Measurements from ENCODE around the gene TGIF1.

Gene TGIF1

GRCh38 chr18:3492721-3493120, 42.7 kb downstream of the TGIF1 start:
- Histone ChIP-seq H3K9ac (ENCODE audit: low read length) (no peak overlapping the region), H3K27me3 (ENCODE audit: control insufficient read depth, insufficient read depth, low read length) (peaks cover 3% of the 10 kb centered on the region), H3K27ac (ENCODE audit: low read length) (no peak overlapping the region), H3K4me3 (ENCODE audit: low read length) (no peak overlapping the region), H3K4me1 (ENCODE audit: control insufficient read depth, low read depth, low read length) (no peaks in the 10 kb centered on the region), H3K36me3 (ENCODE audit: control insufficient read depth, low read depth, low read length) (no peaks in the 10 kb centered on the region), H3K9me3 (ENCODE audit: control insufficient read depth, low read depth, low read length) (no peaks in the 10 kb centered on the region)

- no peak overlapping the region for H3K27ac ChIP-seq (ENCODE audit: low read length)
- peaks cover 4% of the 10 kb centered on the region for H3K4me1 ChIP-seq (ENCODE audit: control insufficient read depth, low read depth, low read length)
- peaks cover 12% of the 10 kb centered on the region for H3K27me3 ChIP-seq (ENCODE audit: control insufficient read depth, insufficient read depth, low read length)
- H3K36me3 ChIP-seq (ENCODE audit: control insufficient read depth, low read depth, low read length): no peaks in the 10 kb centered on the region
- H3K9ac ChIP-seq (ENCODE audit: low read length): no peak overlapping the region
- H3K4me3 ChIP-seq (ENCODE audit: low read length): no peak overlapping the region
- no peaks in the 10 kb centered on the region for H3K9me3 ChIP-seq (ENCODE audit: control insufficient read depth, low read depth, low read length)
These were observed 43.7 kb downstream of the TGIF1 start for GRCh38 chr18:3493501-3494244.

DNA sequence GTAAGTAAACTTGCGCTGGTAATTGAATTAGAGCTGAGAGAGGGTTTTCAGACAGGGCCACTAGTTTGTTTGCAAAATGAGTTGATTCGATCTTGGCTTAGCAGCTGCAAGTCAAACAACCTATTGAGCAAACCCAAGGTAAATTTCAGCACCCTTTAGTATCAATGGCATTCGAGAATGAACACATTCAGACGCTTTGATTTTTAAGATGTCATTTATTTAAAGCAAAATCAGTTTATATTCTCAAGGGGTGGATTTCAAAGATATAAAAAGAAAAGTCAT, 44.2 kb downstream of the TGIF1 start:
- no peaks in the 10 kb centered on the region for H3K36me3 ChIP-seq (ENCODE audit: control insufficient read depth, low read depth, low read length)
- no peak overlapping the region for H3K9ac ChIP-seq (ENCODE audit: low read length)
- no peak overlapping the region for H3K27ac ChIP-seq (ENCODE audit: low read length)

DNA sequence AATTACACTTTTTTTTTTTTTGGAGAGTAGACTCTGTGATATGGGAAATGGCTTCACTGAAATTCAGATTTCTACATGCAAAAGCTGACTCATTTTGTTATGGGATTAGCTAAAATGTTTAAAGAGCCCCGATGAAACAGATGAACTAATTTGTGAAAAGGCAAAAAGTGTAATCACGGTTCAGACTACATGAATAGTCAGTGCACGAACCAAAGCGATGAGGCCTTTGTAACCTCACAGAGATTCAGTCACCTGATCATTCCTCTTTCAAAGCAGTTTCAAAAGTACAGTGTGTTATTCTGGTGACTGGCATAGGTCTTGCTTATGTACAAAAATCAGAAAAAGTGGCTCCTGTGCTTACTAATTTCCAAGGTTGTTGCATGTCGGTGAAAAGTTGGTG, 44.6 kb downstream of the TGIF1 start:
- peaks cover 9% of the 10 kb centered on the region for H3K4me1 ChIP-seq (ENCODE audit: control insufficient read depth, low read depth, low read length)
- no peak overlapping the region for H3K27ac ChIP-seq (ENCODE audit: low read length)
- no peak overlapping the region for H3K9ac ChIP-seq (ENCODE audit: low read length)
- H3K4me3 ChIP-seq (ENCODE audit: low read length): no peak overlapping the region
- H3K36me3 ChIP-seq (ENCODE audit: control insufficient read depth, low read depth, low read length): no peaks in the 10 kb centered on the region
- H3K9me3 ChIP-seq (ENCODE audit: control insufficient read depth, low read depth, low read length): no peaks in the 10 kb centered on the region
- peaks cover 19% of the 10 kb centered on the region for H3K27me3 ChIP-seq (ENCODE audit: control insufficient read depth, insufficient read depth, low read length)

More for the DNA sequence above, 44.2 kb downstream of the TGIF1 start:
- no peaks in the 10 kb centered on the region for H3K9me3 ChIP-seq (ENCODE audit: control insufficient read depth, low read depth, low read length)
- H3K4me1 ChIP-seq (ENCODE audit: control insufficient read depth, low read depth, low read length): peaks cover 6% of the 10 kb centered on the region
- H3K4me3 ChIP-seq (ENCODE audit: low read length): no peak overlapping the region
- H3K27me3 ChIP-seq (ENCODE audit: control insufficient read depth, insufficient read depth, low read length): peaks cover 15% of the 10 kb centered on the region

DNA sequence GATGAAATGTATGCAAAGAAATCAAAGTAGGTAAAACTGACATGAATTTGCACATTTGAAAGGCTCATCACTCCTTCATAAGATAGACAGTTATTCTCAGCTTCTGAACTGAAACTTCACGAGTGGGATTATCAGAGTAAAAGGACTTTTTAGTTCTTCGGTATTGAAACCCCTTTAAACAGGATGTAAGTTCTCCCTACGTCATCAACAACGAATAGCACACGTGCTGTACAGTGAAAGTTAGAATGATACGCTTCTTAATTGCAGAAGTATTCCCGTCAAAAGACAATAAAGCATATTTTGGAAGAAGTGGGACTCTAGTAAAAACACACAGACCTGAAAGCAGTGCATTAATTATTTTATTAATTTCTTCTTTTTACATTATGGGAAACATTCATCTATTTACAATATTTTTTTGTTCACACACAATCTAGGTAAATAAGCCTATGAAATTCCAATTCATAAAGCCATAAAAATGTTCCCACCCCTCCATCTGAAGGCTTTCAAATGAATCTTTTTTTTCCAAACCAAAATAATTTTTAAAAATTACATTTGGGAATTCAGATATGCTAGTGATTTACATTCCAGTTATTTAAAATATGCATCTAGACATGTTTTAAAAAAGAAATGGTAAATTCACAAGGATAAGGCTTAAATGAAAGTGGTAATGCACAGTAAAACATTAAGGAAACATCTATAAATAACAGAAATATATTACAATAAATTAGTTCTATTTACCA, 45.9 kb downstream of the TGIF1 start:
- H3K27ac ChIP-seq (ENCODE audit: low read length): no peak overlapping the region
- peaks cover 28% of the 10 kb centered on the region for H3K27me3 ChIP-seq (ENCODE audit: control insufficient read depth, insufficient read depth, low read length)
- H3K9me3 ChIP-seq (ENCODE audit: control insufficient read depth, low read depth, low read length): no peaks in the 10 kb centered on the region
- H3K4me1 ChIP-seq (ENCODE audit: control insufficient read depth, low read depth, low read length): peaks cover 16% of the 10 kb centered on the region
- no peak overlapping the region for H3K9ac ChIP-seq (ENCODE audit: low read length)
- H3K4me3 ChIP-seq (ENCODE audit: low read length): no peak overlapping the region
- H3K36me3 ChIP-seq (ENCODE audit: control insufficient read depth, low read depth, low read length): no peaks in the 10 kb centered on the region

DNA sequence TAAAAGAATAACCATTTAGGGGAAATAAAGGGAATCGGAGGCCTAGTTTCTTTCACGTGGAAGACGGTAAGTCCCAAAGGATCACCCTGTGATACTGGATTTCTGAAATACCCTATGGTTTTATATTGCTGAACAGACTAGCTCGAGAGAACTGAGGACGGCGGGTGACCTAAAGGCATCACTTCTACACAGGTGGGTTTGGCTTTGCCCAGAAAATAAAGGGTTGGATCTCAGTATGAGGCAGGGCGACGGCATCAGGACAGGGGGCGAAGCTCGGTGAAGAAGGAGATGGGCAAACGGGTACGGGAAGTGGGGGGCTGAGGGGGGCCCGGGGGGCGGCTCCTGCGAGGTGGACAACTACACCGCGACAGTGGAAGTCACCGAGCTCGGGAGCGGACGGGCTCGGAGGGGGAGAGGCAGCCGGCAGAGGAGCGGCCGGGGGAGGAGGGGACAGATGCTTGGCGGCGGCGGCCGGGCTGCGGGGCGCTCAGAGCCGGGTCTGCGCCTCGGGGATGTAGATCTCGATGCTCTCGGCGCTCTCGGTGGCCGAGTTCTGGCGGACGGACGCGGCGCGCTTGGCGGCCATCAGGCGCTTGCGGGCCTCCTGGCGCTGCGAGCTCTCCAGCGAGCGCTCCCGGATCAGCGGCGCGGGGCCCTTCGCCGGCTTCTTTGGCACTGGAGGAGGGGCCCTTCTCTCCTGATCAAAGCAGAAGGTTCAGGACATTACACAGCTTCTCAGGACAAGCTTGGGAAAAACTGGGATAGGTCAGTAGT, 48.9 kb downstream of the TGIF1 start:
- peak overlapping the region; percentile 8 for H3K9ac ChIP-seq (ENCODE audit: low read length)
- H3K36me3 ChIP-seq (ENCODE audit: control insufficient read depth, low read depth, low read length): no peaks in the 10 kb centered on the region
- H3K4me3 ChIP-seq (ENCODE audit: low read length): peak overlapping the region; percentile 57
- peaks cover 28% of the 10 kb centered on the region for H3K27me3 ChIP-seq (ENCODE audit: control insufficient read depth, insufficient read depth, low read length)
- no peaks in the 10 kb centered on the region for H3K9me3 ChIP-seq (ENCODE audit: control insufficient read depth, low read depth, low read length)
- H3K27ac ChIP-seq (ENCODE audit: low read length): no peak overlapping the region
- peaks cover 16% of the 10 kb centered on the region for H3K4me1 ChIP-seq (ENCODE audit: control insufficient read depth, low read depth, low read length)

- peak overlapping the region; percentile 8 for H3K9ac ChIP-seq (ENCODE audit: low read length)
- H3K36me3 ChIP-seq (ENCODE audit: control insufficient read depth, low read depth, low read length): no peaks in the 10 kb centered on the region
- H3K27ac ChIP-seq (ENCODE audit: low read length): no peak overlapping the region
- H3K4me1 ChIP-seq (ENCODE audit: control insufficient read depth, low read depth, low read length): peaks cover 16% of the 10 kb centered on the region
- peak overlapping the region; percentile 57 for H3K4me3 ChIP-seq (ENCODE audit: low read length)
- H3K9me3 ChIP-seq (ENCODE audit: control insufficient read depth, low read depth, low read length): no peaks in the 10 kb centered on the region
- peaks cover 28% of the 10 kb centered on the region for H3K27me3 ChIP-seq (ENCODE audit: control insufficient read depth, insufficient read depth, low read length)
These were observed 49.5 kb downstream of the TGIF1 start for GRCh38 chr18:3499501-3499900.

DNA sequence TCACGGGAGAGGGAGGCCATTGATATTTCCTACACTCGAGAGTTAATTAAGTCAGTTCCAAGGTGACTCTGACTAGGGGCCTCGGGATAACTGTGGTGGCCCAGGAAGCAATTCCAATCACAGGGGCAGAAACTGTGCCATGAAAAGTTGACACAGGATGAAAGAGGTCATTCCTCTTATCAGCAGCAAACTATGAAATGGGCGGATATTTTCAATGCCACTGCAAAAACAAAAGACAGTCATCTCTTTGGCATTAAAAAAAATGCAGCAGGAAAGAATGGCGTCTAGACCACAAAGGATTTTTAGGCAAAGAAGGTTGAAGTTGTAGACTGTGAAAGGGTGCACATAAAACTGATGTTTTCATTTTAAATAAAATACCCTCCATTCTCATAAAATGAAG, 50.0 kb downstream of the TGIF1 start:
- peak overlapping the region; percentile 57 for H3K4me3 ChIP-seq (ENCODE audit: low read length)
- H3K36me3 ChIP-seq (ENCODE audit: control insufficient read depth, low read depth, low read length): no peaks in the 10 kb centered on the region
- no peak overlapping the region for H3K9ac ChIP-seq (ENCODE audit: low read length)
- no peak overlapping the region for H3K27ac ChIP-seq (ENCODE audit: low read length)
- peaks cover 16% of the 10 kb centered on the region for H3K4me1 ChIP-seq (ENCODE audit: control insufficient read depth, low read depth, low read length)
- H3K27me3 ChIP-seq (ENCODE audit: control insufficient read depth, insufficient read depth, low read length): peaks cover 28% of the 10 kb centered on the region
- no peaks in the 10 kb centered on the region for H3K9me3 ChIP-seq (ENCODE audit: control insufficient read depth, low read depth, low read length)

DNA sequence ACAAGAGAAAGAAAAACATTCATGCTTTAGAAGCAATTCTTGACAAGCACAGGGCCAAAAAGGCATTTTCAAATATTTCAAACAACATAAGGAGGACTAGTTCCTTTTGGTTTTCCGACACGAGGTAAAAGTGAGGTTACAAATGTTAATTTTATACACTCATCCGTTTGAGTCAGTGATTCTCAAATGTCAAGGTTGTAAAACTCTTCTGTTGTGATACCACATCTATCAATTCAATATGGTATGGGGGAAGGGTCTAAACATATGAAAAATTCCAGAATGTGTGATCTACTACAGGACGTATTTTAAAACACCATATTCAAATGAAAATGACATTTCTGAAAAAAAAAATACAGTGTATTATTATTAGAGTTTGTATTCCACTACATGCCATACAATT, 52.7 kb downstream of the TGIF1 start:
- no peak overlapping the region for H3K9ac ChIP-seq (ENCODE audit: low read length)
- no peak overlapping the region for H3K4me3 ChIP-seq (ENCODE audit: low read length)
- no peak overlapping the region for H3K27ac ChIP-seq (ENCODE audit: low read length)
- H3K4me1 ChIP-seq (ENCODE audit: control insufficient read depth, low read depth, low read length): peaks cover 16% of the 10 kb centered on the region
- H3K27me3 ChIP-seq (ENCODE audit: control insufficient read depth, insufficient read depth, low read length): peaks cover 27% of the 10 kb centered on the region
- H3K36me3 ChIP-seq (ENCODE audit: control insufficient read depth, low read depth, low read length): no peaks in the 10 kb centered on the region
- no peaks in the 10 kb centered on the region for H3K9me3 ChIP-seq (ENCODE audit: control insufficient read depth, low read depth, low read length)

- H3K27ac ChIP-seq (ENCODE audit: low read length): no peak overlapping the region
- H3K36me3 ChIP-seq (ENCODE audit: control insufficient read depth, low read depth, low read length): no peaks in the 10 kb centered on the region
- no peak overlapping the region for H3K4me3 ChIP-seq (ENCODE audit: low read length)
These were observed 54.7 kb downstream of the TGIF1 start for GRCh38 chr18:3504637-3505036.

DNA sequence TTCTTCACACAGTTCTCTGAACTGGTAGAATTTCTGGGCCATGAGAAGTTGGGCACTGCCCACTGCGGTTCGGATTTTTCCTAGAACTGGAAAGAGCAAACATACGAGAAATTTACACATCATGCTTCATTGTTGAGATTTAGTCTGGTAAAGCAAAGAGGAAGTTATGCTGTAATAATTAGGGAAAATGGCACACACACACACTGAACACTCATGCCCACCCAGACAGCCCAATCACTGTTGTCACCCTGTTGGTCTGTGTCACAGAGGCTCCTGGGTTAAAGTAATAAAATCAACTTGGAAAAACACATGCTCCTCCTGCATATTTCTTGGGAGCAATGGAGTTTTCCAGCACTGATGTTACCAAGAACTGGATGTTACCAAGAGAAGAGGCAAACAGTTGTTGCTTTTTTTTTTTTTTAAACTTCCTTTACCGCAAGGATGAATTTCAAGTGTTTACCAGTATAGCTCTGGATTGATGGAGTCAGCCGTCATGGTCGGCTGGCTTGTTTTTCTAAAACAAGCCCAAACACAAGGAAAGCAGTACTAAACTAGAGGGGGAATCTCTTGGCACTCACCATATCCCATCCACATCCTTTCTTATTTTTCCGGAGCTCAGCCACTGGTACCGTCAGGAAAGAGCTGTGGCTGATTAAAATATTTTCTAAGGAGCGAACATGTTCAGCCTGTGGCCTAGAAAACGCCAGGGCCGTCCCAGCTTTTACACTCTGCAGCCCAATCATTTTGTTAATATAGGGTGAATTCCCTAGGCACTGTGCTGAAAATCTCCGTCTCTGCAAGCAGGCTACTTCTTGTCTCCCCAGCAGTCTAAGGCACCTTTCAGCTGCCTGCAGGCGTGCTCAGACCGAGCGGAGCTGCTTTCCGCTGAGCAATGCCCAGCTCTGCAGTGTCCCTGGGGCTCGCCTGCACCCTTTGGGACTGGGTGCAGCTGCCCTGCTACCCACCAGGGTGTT, 58.9 kb downstream of the TGIF1 start:
- Histone ChIP-seq H3K4me1 (ENCODE audit: control insufficient read depth, low read depth, low read length) (peaks cover 8% of the 10 kb centered on the region), H3K9ac (ENCODE audit: low read length) (no peak overlapping the region), H3K4me3 (ENCODE audit: low read length) (no peak overlapping the region), H3K27me3 (ENCODE audit: control insufficient read depth, insufficient read depth, low read length) (no peaks in the 10 kb centered on the region), H3K27ac (ENCODE audit: low read length) (no peak overlapping the region), H3K36me3 (ENCODE audit: control insufficient read depth, low read depth, low read length) (no peaks in the 10 kb centered on the region), H3K9me3 (ENCODE audit: control insufficient read depth, low read depth, low read length) (no peaks in the 10 kb centered on the region)

More at GRCh38 chr18:3504637-3505036, 54.7 kb downstream of the TGIF1 start:
- Histone ChIP-seq H3K9ac (ENCODE audit: low read length) (no peak overlapping the region), H3K9me3 (ENCODE audit: control insufficient read depth, low read depth, low read length) (no peaks in the 10 kb centered on the region), H3K27me3 (ENCODE audit: control insufficient read depth, insufficient read depth, low read length) (peaks cover 9% of the 10 kb centered on the region), H3K4me1 (ENCODE audit: control insufficient read depth, low read depth, low read length) (peaks cover 14% of the 10 kb centered on the region)

Data from iPS-18a (cell line).